CMK (cell line): ENCODE data around the gene B3GALT4.

Experiments
- DNase-seq: peaks from one replicate; pipeline ENCODE4 v3.0.0-alpha.2; 2010; ENCODE audit warnings: low read depth

B3GALT4 gene

GRCh38 chr6:33292996-33293682, 16.2 kb downstream of the B3GALT4 start:
- DNase-seq, result no peak

GRCh38 chr6:33294086-33294823, 17.3 kb downstream of the B3GALT4 start:
- no peak for DNase-seq

- DNase-seq, result no peak
Observed at GRCh38 chr6:33295621-33296369, 18.9 kb downstream of the B3GALT4 start.

- DNase-seq, result no peak
Observed at GRCh38 chr6:33296797-33297405, 20.0 kb downstream of the B3GALT4 start.

- DNase-seq, result no peak
Observed at GRCh38 chr6:33297406-33297955, 20.6 kb downstream of the B3GALT4 start.

- DNase-seq, result no peak
Observed at GRCh38 chr6:33297956-33298772, 21.2 kb downstream of the B3GALT4 start.

- DNase-seq, result peak; percentile 89
Observed at GRCh38 chr6:33298773-33299236, 21.9 kb downstream of the B3GALT4 start, which contains the start of gene RGL2. TSS of gene RGL2 (minus strand) at chr6:33298942. CDS start at chr6:33298610, 332 bp downstream.

- DNase-seq, result no peak
Observed at GRCh38 chr6:33299237-33299944, 22.5 kb downstream of the B3GALT4 start.

- DNase-seq, result no peak
Observed at GRCh38 chr6:33301877-33302276, 25.0 kb downstream of the B3GALT4 start.

GRCh38 chr6:33304216-33304615, 27.3 kb downstream of the B3GALT4 start:
- no peak for DNase-seq

GRCh38 chr6:33305052-33305451, 28.1 kb downstream of the B3GALT4 start:
- DNase-seq, result no peak

- DNase-seq, result no peak
Observed at GRCh38 chr6:33306356-33306755, 29.4 kb downstream of the B3GALT4 start.

- no peak for DNase-seq
Observed at GRCh38 chr6:33312361-33313104, 35.6 kb downstream of the B3GALT4 start.

GRCh38 chr6:33313105-33313708, 36.3 kb downstream of the B3GALT4 start:
- DNase-seq, result no peak

GRCh38 chr6:33313709-33314514, 37.0 kb downstream of the B3GALT4 start, which contains the start of gene TAPBP:
TSS of gene TAPBP (minus strand) at chr6:33314078. CDS start at chr6:33314041, 37 bp downstream.
- DNase-seq, result no peak

- no peak for DNase-seq
Observed at GRCh38 chr6:33314515-33314942, 37.6 kb downstream of the B3GALT4 start.

GRCh38 chr6:33314943-33315792, 38.2 kb downstream of the B3GALT4 start:
- DNase-seq, result no peak
